ENCODE measurements around the gene ZFP90.
"Not testable (repeated sequence)": the region's sequence is repeated elsewhere in the genome, so short reads cannot be mapped to it uniquely, and the experiment has no call there.

ZFP90 gene

DNA sequence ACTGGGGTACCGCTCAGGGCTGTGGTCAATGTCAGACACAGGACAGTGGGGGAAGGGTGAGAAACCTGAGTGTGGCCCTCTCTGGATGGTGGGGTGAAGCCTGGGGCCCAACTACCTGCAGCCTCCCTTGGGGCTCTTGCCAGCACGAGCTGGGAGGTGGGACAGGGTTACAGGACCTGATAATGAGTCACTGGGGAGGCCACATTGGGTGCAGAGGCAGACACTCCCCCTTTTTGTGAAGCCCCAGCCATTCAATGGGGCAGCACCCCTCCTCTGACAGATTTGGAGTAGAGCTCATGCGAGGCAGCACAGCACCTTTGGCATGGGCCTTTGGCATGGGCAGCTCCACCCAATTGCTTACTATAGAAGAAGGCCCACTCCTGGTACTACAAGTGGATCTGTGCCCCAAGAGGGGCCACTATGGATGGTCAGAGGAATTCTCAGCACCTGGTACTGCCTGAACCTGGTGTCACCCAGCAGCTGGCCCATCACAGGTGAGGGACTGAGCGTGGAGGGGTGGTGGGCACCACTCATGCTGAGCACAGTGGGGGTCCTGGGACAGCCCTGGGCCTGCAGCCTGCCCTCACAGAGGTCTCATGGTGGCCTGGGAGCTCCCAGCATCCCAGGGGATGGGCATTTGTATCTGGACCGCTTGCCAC is 45.5 kb upstream of the ZFP90 start:
- POLR2A ChIA-PET, result no interaction called here
- DNase-seq, result no peak
- CTCF ChIA-PET, result interaction anchor here (1.3 kb wide), 1 partner anchor 39 kb away, joined by 3 read pairs; no protein-coding TSS in a partner anchor
- 100% methylated on average over 1 of the region's 5 CpGs for WGBS (ENCODE audit: insufficient coverage)
- no peak overlapping the region for H3K4me3 ChIP-seq (ENCODE audit: control insufficient read depth in 1 of 7, extremely low read depth in 1 of 7, insufficient read depth in 4 of 7, low read depth in 2 of 7, low read length in 6 of 7)
- H3K9me3 ChIP-seq (ENCODE audit: control extremely low read depth in 1 of 5, control insufficient read depth in 4 of 5, insufficient read depth in 2 of 5, low read depth in 1 of 5, low read length in 4 of 5), result no peaks in the 10 kb centered on the region
- no peak overlapping the region for H3K27ac ChIP-seq (ENCODE audit: insufficient read depth in 1 of 2, low read depth in 1 of 2, low read length in 2 of 2, poor library complexity in 1 of 2, severe bottlenecking in 2 of 2)
- no peaks in the 10 kb centered on the region for H3K36me3 ChIP-seq (ENCODE audit: control insufficient read depth in 4 of 4, insufficient read depth in 4 of 4, low read length in 3 of 4)
- H3K27me3 ChIP-seq (replicated peaks in 2 of 5; ENCODE audit: control insufficient read depth in 4 of 5, insufficient read depth in 5 of 5, low read length in 4 of 5), result no peaks in the 10 kb centered on the region
- peaks cover 0 to 3% (median 2%) of the 10 kb centered on the region in 4 experiments for H3K4me1 ChIP-seq (ENCODE audit: control extremely low read depth in 1 of 4, control insufficient read depth in 4 of 4, insufficient read depth in 4 of 4, low read length in 3 of 4)

DNA sequence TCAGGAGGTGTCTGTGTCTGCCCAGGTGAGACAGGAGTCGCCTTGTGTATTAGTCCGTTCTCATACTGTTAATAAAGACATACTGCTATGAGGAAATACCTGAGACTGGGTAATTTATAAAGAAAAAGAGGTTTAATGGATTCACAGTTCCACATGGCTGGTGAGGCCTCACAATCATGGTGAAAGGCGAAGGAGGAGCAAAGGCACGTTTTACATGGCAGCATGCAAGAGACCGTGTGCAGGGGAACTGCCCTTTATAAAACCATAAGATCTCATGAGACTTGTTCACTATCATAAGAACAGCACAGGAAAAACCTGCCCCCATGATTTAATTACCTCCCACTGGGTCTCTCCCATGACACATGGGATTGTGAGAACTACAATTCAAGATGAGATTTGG is 44.8 kb upstream of the ZFP90 start:
- H3K27ac ChIP-seq (ENCODE audit: insufficient read depth in 1 of 2, low read depth in 1 of 2, low read length in 2 of 2, poor library complexity in 1 of 2, severe bottlenecking in 2 of 2); DNase-seq; H3K36me3 ChIP-seq (ENCODE audit: control insufficient read depth in 4 of 4, insufficient read depth in 4 of 4, low read length in 3 of 4); H3K9me3 ChIP-seq (ENCODE audit: control extremely low read depth in 1 of 5, control insufficient read depth in 4 of 5, insufficient read depth in 2 of 5, low read depth in 1 of 5, low read length in 4 of 5); H3K27me3 ChIP-seq (replicated peaks in 2 of 5; ENCODE audit: control insufficient read depth in 4 of 5, insufficient read depth in 5 of 5, low read length in 4 of 5); POLR2A ChIA-PET; H3K4me3 ChIP-seq (ENCODE audit: control insufficient read depth in 1 of 7, extremely low read depth in 1 of 7, insufficient read depth in 4 of 7, low read depth in 2 of 7, low read length in 6 of 7): not testable (repeated sequence)
- WGBS (ENCODE audit: insufficient coverage), result 92% methylated on average over 3 of the region's 5 CpGs
- peaks cover 0 to 10% (median 9%) of the 10 kb centered on the region in 4 experiments for H3K4me1 ChIP-seq (ENCODE audit: control extremely low read depth in 1 of 4, control insufficient read depth in 4 of 4, insufficient read depth in 4 of 4, low read length in 3 of 4)
- CTCF ChIA-PET, result interaction anchor here (1.3 kb wide), 1 partner anchor 40 kb away, joined by 3 read pairs; no protein-coding TSS in a partner anchor

DNA sequence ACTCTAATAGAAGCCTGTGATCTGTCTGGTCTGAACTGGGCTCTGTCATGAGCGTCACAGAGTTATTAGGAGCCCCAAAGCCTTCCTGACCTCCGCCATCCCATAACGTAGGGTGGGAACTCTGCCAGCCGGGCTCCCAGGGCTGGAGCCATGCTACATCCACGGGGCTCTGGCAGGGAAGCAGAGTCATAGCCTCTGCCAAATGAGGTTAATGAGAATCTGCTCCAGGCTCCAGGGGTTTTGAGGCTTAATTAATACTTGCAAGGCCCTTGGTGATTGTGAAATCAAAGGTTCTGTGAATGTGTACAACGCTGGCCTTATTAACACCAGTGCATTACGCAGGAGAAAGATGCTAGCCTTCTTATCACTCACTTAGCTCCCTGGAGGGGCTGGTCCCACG is 42.4 kb upstream of the ZFP90 start:
- no peak overlapping the region for H3K27ac ChIP-seq (ENCODE audit: insufficient read depth in 1 of 2, low read depth in 1 of 2, low read length in 2 of 2, poor library complexity in 1 of 2, severe bottlenecking in 2 of 2)
- H3K9me3 ChIP-seq (ENCODE audit: control extremely low read depth in 1 of 5, control insufficient read depth in 4 of 5, insufficient read depth in 2 of 5, low read depth in 1 of 5, low read length in 4 of 5), result no peaks in the 10 kb centered on the region
- CTCF ChIA-PET, result interaction anchor here (1.0 to 1.5 kb wide), 3 partner anchors 11 to 52 kb away, joined by 3 read pairs; no protein-coding TSS in a partner anchor
- WGBS (ENCODE audit: insufficient coverage), result 94% methylated on average over 8 of the region's 8 CpGs
- no peaks in the 10 kb centered on the region for H3K27me3 ChIP-seq (replicated peaks in 2 of 5; ENCODE audit: control insufficient read depth in 4 of 5, insufficient read depth in 5 of 5, low read length in 4 of 5)
- no peaks in the 10 kb centered on the region for H3K36me3 ChIP-seq (ENCODE audit: control insufficient read depth in 4 of 4, insufficient read depth in 4 of 4, low read length in 3 of 4)
- POLR2A ChIA-PET, result interaction anchor here (0.5 kb wide), 1 partner anchor 65 kb away, joined by 3 read pairs; no protein-coding TSS in a partner anchor
- no peak overlapping the region for H3K4me3 ChIP-seq (ENCODE audit: control insufficient read depth in 1 of 7, extremely low read depth in 1 of 7, insufficient read depth in 4 of 7, low read depth in 2 of 7, low read length in 6 of 7)
- H3K4me1 ChIP-seq (ENCODE audit: control extremely low read depth in 1 of 4, control insufficient read depth in 4 of 4, insufficient read depth in 4 of 4, low read length in 3 of 4), result peaks cover 0 to 11% (median 10%) of the 10 kb centered on the region in 4 experiments
- DNase-seq, result no peak

DNA sequence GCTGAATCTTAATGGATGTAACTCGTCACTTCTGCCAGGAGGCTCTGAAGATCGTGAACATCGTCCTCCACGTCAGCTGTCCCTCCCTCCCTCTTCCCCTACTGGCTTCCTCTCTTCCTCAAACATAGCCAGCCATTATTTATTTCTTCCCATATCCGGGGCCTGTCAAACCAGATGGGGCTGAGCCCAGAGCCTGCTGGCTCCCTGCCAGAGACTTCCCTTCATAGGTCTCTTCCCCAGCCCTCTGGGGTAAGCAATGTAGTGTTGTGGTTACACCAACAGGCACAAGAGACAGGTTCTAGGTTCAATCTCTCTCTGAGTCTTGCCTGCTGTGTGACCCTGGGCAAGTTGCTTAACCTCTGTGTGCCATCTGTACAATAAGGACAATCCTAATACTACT is 40.1 kb upstream of the ZFP90 start:
- ChIA-PET POLR2A (no interaction called here), CTCF (no interaction called here)
- Histone ChIP-seq H3K36me3 (ENCODE audit: control insufficient read depth in 4 of 4, insufficient read depth in 4 of 4, low read length in 3 of 4) (no peaks in the 10 kb centered on the region), H3K27me3 (replicated peaks in 2 of 5; ENCODE audit: control insufficient read depth in 4 of 5, insufficient read depth in 5 of 5, low read length in 4 of 5) (no peaks in the 10 kb centered on the region), H3K4me1 (ENCODE audit: control extremely low read depth in 1 of 4, control insufficient read depth in 4 of 4, insufficient read depth in 4 of 4, low read length in 3 of 4) (peaks cover 0 to 11% (median 10%) of the 10 kb centered on the region in 4 experiments), H3K27ac (ENCODE audit: insufficient read depth in 1 of 2, low read depth in 1 of 2, low read length in 2 of 2, poor library complexity in 1 of 2, severe bottlenecking in 2 of 2) (no peak overlapping the region), H3K9me3 (ENCODE audit: control extremely low read depth in 1 of 5, control insufficient read depth in 4 of 5, insufficient read depth in 2 of 5, low read depth in 1 of 5, low read length in 4 of 5) (no peaks in the 10 kb centered on the region), H3K4me3 (ENCODE audit: control insufficient read depth in 1 of 7, extremely low read depth in 1 of 7, insufficient read depth in 4 of 7, low read depth in 2 of 7, low read length in 6 of 7) (peak overlapping the region in 2 of 7 experiments; percentile 15 to 18)
- DNase-seq, result peak; percentile 17 to 49 (median 48)
- WGBS (ENCODE audit: insufficient coverage), result 0% methylated on average over 5 of the region's 5 CpGs

DNA sequence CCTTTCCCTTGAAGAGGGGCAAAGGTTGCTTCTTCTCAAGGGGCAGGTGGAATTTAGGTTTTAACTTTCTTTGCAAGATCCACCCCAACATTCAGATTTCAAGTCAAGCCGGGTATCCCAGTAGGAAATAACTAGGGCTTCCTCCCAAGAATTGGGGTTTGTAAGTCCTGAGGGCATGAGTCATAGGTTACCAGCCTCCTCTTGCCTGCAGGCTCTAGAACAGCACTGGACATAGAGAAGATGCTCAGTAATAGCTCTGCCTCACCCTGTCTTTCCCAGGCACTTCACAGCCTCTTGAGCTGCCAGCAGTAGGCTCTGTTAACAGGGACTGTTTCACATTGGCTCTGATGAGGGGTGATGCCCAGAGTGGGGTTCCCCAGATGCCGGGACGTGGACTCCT is 35.8 kb upstream of the ZFP90 start:
- 100% methylated on average over 1 of the region's 3 CpGs for WGBS (ENCODE audit: insufficient coverage)
- POLR2A ChIA-PET, result no interaction called here
- DNase-seq, result no peak

DNA sequence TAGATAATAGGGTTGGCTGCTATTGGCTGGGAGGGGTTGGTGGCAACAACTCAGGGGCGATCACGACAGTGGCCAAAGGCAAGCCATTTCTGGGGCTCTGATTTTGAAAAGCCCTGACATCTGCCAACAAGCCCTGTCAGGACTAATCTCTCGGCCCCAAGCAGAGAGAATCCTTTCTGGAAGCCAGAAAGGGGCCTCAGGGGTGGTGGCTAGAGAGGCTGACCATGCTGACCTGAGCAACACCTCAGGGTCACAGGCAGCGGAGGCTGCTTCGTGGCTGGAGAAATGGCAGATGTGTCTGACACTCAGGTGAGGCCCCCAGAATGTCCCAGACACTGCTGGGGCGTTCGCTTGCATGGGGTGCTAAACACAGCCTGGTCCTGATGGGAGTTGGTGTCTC is 35.0 kb upstream of the ZFP90 start:
- ChIA-PET POLR2A (no interaction called here), CTCF (interaction anchor here (1.0 kb wide), 1 partner anchor 14 kb away, joined by 3 read pairs; no protein-coding TSS in a partner anchor)
- 92% methylated on average over 4 of the region's 7 CpGs for WGBS (ENCODE audit: insufficient coverage)
- Histone ChIP-seq H3K4me3 (ENCODE audit: control insufficient read depth in 1 of 7, extremely low read depth in 1 of 7, insufficient read depth in 4 of 7, low read depth in 2 of 7, low read length in 6 of 7) (no peak overlapping the region), H3K27ac (ENCODE audit: insufficient read depth in 1 of 2, low read depth in 1 of 2, low read length in 2 of 2, poor library complexity in 1 of 2, severe bottlenecking in 2 of 2) (no peak overlapping the region), H3K27me3 (replicated peaks in 2 of 5; ENCODE audit: control insufficient read depth in 4 of 5, insufficient read depth in 5 of 5, low read length in 4 of 5) (peaks cover 0 to 2% (median 0%) of the 10 kb centered on the region in 5 experiments), H3K9me3 (ENCODE audit: control extremely low read depth in 1 of 5, control insufficient read depth in 4 of 5, insufficient read depth in 2 of 5, low read depth in 1 of 5, low read length in 4 of 5) (no peaks in the 10 kb centered on the region), H3K4me1 (ENCODE audit: control extremely low read depth in 1 of 4, control insufficient read depth in 4 of 4, insufficient read depth in 4 of 4, low read length in 3 of 4) (peaks cover 0 to 3% (median 2%) of the 10 kb centered on the region in 4 experiments), H3K36me3 (ENCODE audit: control insufficient read depth in 4 of 4, insufficient read depth in 4 of 4, low read length in 3 of 4) (no peaks in the 10 kb centered on the region)
- no peak for DNase-seq

More for the DNA sequence above, 35.8 kb upstream of the ZFP90 start:
- Histone ChIP-seq H3K27me3 (replicated peaks in 2 of 5; ENCODE audit: control insufficient read depth in 4 of 5, insufficient read depth in 5 of 5, low read length in 4 of 5) (no peaks in the 10 kb centered on the region), H3K36me3 (ENCODE audit: control insufficient read depth in 4 of 4, insufficient read depth in 4 of 4, low read length in 3 of 4) (no peaks in the 10 kb centered on the region), H3K27ac (ENCODE audit: insufficient read depth in 1 of 2, low read depth in 1 of 2, low read length in 2 of 2, poor library complexity in 1 of 2, severe bottlenecking in 2 of 2) (no peak overlapping the region), H3K4me1 (ENCODE audit: control extremely low read depth in 1 of 4, control insufficient read depth in 4 of 4, insufficient read depth in 4 of 4, low read length in 3 of 4) (peaks cover 0 to 11% (median 9%) of the 10 kb centered on the region in 4 experiments), H3K9me3 (ENCODE audit: control extremely low read depth in 1 of 5, control insufficient read depth in 4 of 5, insufficient read depth in 2 of 5, low read depth in 1 of 5, low read length in 4 of 5) (no peaks in the 10 kb centered on the region), H3K4me3 (ENCODE audit: control insufficient read depth in 1 of 7, extremely low read depth in 1 of 7, insufficient read depth in 4 of 7, low read depth in 2 of 7, low read length in 6 of 7) (no peak overlapping the region)
- CTCF ChIA-PET, result no interaction called here

DNA sequence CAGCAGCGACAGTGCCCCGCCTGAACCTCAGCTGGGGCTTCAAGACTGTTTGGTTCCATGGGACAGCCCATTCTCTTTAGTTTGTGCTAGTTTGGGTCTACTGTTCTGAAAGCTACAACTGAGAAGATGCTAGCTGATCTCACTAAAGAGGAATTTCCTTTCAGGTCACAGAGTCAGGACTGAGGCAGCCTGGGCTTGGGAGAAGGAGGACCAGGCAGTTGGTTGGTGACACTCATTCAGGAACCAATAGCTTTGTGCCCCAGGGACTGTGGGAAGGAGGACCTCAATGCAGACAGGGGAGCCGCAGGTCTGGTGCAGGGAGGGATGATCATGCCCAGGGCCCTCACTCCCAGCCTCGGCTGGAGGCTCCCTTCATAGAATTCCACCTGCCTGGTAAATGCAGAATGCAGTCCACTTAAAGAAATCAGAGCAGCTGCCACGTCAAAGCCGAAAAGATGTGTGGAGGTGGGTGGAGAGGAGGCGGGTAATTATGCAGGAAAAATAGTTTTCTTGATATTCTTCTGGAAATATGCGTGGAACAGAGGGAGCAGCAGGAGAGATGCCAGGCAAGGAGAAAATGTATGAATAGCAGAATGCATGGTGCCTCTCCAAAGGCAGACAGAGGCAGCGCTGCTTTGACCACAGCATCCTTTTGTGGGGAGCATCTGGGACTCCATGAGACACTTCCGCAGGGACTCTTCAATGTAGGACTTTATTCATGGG is 32.6 kb upstream of the ZFP90 start:
- Histone ChIP-seq H3K36me3 (ENCODE audit: control insufficient read depth in 4 of 4, insufficient read depth in 4 of 4, low read length in 3 of 4) (no peaks in the 10 kb centered on the region), H3K27me3 (replicated peaks in 2 of 5; ENCODE audit: control insufficient read depth in 4 of 5, insufficient read depth in 5 of 5, low read length in 4 of 5) (peaks cover 0 to 2% (median 0%) of the 10 kb centered on the region in 5 experiments), H3K4me1 (ENCODE audit: control extremely low read depth in 1 of 4, control insufficient read depth in 4 of 4, insufficient read depth in 4 of 4, low read length in 3 of 4) (peaks cover 0 to 14% (median 7%) of the 10 kb centered on the region in 4 experiments), H3K27ac (ENCODE audit: insufficient read depth in 1 of 2, low read depth in 1 of 2, low read length in 2 of 2, poor library complexity in 1 of 2, severe bottlenecking in 2 of 2) (no peak overlapping the region), H3K4me3 (ENCODE audit: control insufficient read depth in 1 of 7, extremely low read depth in 1 of 7, insufficient read depth in 4 of 7, low read depth in 2 of 7, low read length in 6 of 7) (no peak overlapping the region), H3K9me3 (ENCODE audit: control extremely low read depth in 1 of 5, control insufficient read depth in 4 of 5, insufficient read depth in 2 of 5, low read depth in 1 of 5, low read length in 4 of 5) (no peaks in the 10 kb centered on the region)
- ChIA-PET POLR2A (no interaction called here), CTCF (interaction anchor here (0.8 to 1.6 kb wide), 5 partner anchors 10 to 122 kb away, joined by 3 read pairs; no protein-coding TSS in a partner anchor)
- no peak for DNase-seq
- 92% methylated on average over 10 of the region's 10 CpGs for WGBS (ENCODE audit: insufficient coverage)

Data from common myeloid progenitor, CD34-positive (primary cell).